Activated B cell treated with CpG ODN at 0.5 μM for 24 hours (primary cell): Measurements from ENCODE around the gene RASSF8. TPM values are rescaled to one million over a fixed set of nuclear protein-coding genes. Genes with fewer than 3 reads are reported as not detected.

Experiments used
- ATAC-seq: fragments of 200-7000 bp; cut with Tn5 transposase; one replicate; pipeline ENCODE4 v1.10.0; 2021; ENCODE audit warnings: low read depth, mild to moderate bottlenecking, moderate library complexity
- CTCF ChIA-PET: fragments of 350-600 bp; sonication (Branson Sonifier 250); formaldehyde crosslinking; loops from one replicate; lab custom pipeline; 2021; ENCODE audit warnings: antibody characterized with exemption; lab: Charles Lee
- POLR2A ChIA-PET: fragments of 350-600 bp; sonication (Branson Sonifier 250); formaldehyde crosslinking; loops from one replicate; lab custom pipeline; 2021; ENCODE audit warnings: antibody characterized with exemption; lab: Charles Lee
- DNase-seq: peaks from one replicate; pipeline ENCODE4 v3.0.0; 2022
- H3K27ac Mint-ChIP-seq: one replicate; pipeline ENCODE4 v1.8.0; 2020; ENCODE audit warnings: mixed read lengths
- H3K27me3 Mint-ChIP-seq: one replicate; pipeline ENCODE4 v1.8.0; 2021; ENCODE audit warnings: mixed read lengths
- H3K36me3 Mint-ChIP-seq: one replicate; pipeline ENCODE4 v1.8.0; 2021; ENCODE audit warnings: low read depth, mixed read lengths
- H3K4me1 Mint-ChIP-seq: one replicate; pipeline ENCODE4 v1.8.0; 2021; ENCODE audit warnings: mixed read lengths
- H3K4me3 Mint-ChIP-seq: one replicate; pipeline ENCODE4 v1.8.0; 2020; ENCODE audit warnings: mild to moderate bottlenecking, mixed read lengths
- H3K9me3 Mint-ChIP-seq: one replicate; pipeline ENCODE4 v1.8.0; 2020; ENCODE audit warnings: mixed read lengths
- intact Hi-C: fragments of 100-400 bp; cut with micrococcal nuclease; formaldehyde crosslinking; loops from one replicate; pipeline ENCODE4 v1.15.1; 2024
- total RNA-seq: library from RNA; stranded (reverse); gene quantifications from 2 replicates; pipeline ENCODE4 v1.2.3, GENCODE V29; 2022
- TF ChIP-seq, protein P1 (sequence below): fragments of 200-600 bp; IDR thresholded peaks from one replicate; pipeline ENCODE4 v1.8.0; 2022; ENCODE audit warnings: antibody characterized with exemption, mild to moderate bottlenecking

The RASSF8 gene
- total RNA-seq, 1 donor from 2014 or later = 0.58 TPM

DNA sequence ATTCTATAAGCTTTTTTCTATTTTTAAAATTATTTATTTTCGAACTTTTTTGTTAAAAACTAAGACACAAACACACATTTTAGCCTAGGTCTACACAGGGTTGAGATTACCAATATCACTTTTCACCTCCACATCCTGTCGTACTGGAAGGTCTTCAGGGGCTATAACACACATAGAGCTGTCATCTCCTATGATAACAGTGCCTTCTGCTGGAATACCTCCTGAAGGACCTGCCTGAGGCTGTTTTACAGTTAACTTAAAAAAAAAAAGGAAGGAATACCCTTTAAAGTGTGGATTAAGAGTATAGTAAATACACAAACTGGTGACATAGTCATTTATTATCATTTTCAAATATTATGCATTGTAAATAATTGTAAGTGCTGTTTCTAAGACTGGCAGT, 43.0 kb downstream of the RASSF8 start:
- ATAC-seq = no peak
- TF ChIP-seq, protein P1, sequence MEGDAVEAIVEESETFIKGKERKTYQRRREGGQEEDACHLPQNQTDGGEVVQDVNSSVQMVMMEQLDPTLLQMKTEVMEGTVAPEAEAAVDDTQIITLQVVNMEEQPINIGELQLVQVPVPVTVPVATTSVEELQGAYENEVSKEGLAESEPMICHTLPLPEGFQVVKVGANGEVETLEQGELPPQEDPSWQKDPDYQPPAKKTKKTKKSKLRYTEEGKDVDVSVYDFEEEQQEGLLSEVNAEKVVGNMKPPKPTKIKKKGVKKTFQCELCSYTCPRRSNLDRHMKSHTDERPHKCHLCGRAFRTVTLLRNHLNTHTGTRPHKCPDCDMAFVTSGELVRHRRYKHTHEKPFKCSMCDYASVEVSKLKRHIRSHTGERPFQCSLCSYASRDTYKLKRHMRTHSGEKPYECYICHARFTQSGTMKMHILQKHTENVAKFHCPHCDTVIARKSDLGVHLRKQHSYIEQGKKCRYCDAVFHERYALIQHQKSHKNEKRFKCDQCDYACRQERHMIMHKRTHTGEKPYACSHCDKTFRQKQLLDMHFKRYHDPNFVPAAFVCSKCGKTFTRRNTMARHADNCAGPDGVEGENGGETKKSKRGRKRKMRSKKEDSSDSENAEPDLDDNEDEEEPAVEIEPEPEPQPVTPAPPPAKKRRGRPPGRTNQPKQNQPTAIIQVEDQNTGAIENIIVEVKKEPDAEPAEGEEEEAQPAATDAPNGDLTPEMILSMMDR = no peak
- no peaks in the 10 kb centered on the region for H3K36me3 Mint-ChIP-seq
- H3K4me1 Mint-ChIP-seq = no peaks in the 10 kb centered on the region
- no peak for DNase-seq
- intact Hi-C loops = no loop called here
- H3K9me3 Mint-ChIP-seq = peaks cover 4% of the 10 kb centered on the region
- no peaks in the 10 kb centered on the region for H3K27me3 Mint-ChIP-seq
- ChIA-PET POLR2A (no interaction called here), CTCF (no interaction called here)
- no peak overlapping the region for H3K27ac Mint-ChIP-seq
- no peak overlapping the region for H3K4me3 Mint-ChIP-seq

DNA sequence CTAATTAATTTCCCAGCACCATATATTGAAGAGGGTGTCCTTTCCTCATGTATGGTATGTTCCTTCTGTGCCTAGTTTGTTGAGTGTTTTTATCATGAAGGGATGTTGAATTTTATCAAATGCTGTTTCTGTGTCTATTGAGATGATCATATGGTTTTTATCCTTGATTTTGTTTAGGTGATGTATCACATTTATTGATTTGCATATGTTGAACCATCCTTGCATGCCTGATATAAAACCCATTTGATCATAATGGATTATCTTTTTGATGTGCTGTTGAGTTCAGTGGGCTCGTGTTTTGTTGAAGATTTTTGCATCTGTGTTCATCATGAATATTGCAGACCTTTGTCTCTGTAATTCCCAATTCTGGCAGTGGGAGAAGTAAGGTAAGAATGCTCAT, 44.6 kb downstream of the RASSF8 start:
- Mint-ChIP-seq H3K27me3 (no peaks in the 10 kb centered on the region), H3K4me3 (no peak overlapping the region), H3K4me1 (no peaks in the 10 kb centered on the region), H3K27ac (no peak overlapping the region), H3K36me3 (no peaks in the 10 kb centered on the region), H3K9me3 (peaks cover 4% of the 10 kb centered on the region)
- POLR2A ChIA-PET = no interaction called here
- DNase-seq (no peak), ATAC-seq (no peak)
- CTCF ChIA-PET = no interaction called here
- intact Hi-C loops = no loop called here
- TF ChIP-seq, protein P1 = no peak

DNA sequence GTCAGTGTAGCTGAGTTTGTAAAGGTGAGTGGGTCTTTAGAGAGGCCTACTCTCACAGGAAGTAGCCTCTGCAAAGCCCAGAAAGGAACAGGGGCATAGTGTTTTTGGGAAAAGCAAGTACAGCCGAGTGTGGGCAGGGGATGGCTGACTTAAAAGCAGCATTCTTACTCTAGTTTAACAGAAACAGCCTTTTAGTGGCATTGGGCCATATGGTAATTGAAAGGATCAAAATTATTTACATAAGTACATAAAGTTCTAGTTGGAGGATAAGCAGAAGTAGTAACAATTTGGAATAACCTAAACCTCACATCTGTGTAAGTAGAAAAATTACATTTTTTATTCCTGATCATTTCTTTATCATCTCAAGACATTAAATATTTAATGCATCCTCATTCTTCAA, 49.1 kb downstream of the RASSF8 start:
- H3K36me3 Mint-ChIP-seq = no peaks in the 10 kb centered on the region
- ChIA-PET POLR2A (no interaction called here), CTCF (no interaction called here)
- H3K27me3 Mint-ChIP-seq = peaks cover 2% of the 10 kb centered on the region
- H3K27ac Mint-ChIP-seq = no peak overlapping the region
- H3K4me3 Mint-ChIP-seq = no peak overlapping the region
- DNase-seq (no peak), ATAC-seq (no peak)
- no peaks in the 10 kb centered on the region for H3K4me1 Mint-ChIP-seq
- TF ChIP-seq, protein P1 = no peak
- intact Hi-C loops = no loop called here
- H3K9me3 Mint-ChIP-seq = peaks cover 4% of the 10 kb centered on the region

DNA sequence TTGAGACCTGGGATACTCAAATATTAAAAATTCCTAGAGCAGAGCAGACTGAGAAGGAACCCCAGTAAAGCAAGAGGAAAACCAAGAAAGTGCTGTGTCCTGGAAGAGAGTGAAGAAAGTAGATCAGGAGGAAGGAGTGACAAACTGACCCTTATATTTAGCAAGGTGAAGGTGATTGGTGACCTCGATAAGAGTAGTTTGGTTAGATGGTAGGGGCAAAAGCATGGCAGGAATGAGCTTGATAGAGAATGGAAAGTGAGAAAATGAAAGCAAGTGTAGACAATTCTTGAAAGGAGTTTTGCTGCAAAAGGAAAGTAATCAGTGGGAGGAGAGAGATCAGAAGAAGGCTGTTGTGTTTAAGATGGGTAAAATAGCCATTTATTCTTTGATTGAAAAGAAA, 51.1 kb downstream of the RASSF8 start:
- intact Hi-C loops = no loop called here
- Mint-ChIP-seq H3K4me3 (no peak overlapping the region), H3K27me3 (peaks cover 2% of the 10 kb centered on the region), H3K4me1 (no peaks in the 10 kb centered on the region), H3K9me3 (no peaks in the 10 kb centered on the region), H3K36me3 (no peaks in the 10 kb centered on the region), H3K27ac (no peak overlapping the region)
- ATAC-seq (no peak), DNase-seq (no peak)
- TF ChIP-seq, protein P1 = no peak
- CTCF ChIA-PET = no interaction called here
- POLR2A ChIA-PET = no interaction called here

DNA sequence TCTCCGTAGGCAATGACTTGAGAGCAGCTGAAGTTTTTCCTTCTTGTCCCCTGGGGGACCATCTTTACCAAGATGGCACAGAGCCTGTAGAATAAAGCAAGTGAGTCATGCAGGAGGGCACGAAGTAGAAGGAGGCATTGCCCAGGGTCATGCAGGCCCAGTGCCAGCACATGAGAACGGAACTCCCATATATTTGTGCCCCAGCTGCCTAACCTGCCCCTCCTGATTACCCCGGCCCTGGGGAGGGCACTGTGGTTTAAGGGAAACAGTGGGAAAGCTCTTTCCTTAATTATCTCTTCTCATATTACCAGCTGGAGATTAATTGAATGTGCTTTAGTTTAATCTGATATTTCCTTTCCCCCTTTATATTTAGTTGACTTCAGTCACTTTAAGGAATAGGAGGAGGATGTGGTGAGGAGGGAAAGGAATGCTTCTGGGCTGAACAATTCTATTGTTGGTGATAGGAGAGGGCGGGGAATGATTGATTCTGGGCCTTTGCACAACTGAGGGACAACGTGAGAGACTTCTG, 51.9 kb downstream of the RASSF8 start:
- intact Hi-C loops = no loop called here
- POLR2A ChIA-PET = no interaction called here
- DNase-seq (no peak), ATAC-seq (no peak)
- Mint-ChIP-seq H3K9me3 (no peaks in the 10 kb centered on the region), H3K27me3 (peaks cover 2% of the 10 kb centered on the region), H3K36me3 (no peaks in the 10 kb centered on the region), H3K4me3 (no peak overlapping the region), H3K4me1 (no peaks in the 10 kb centered on the region), H3K27ac (no peak overlapping the region)
- TF ChIP-seq, protein P1 = no peak
- CTCF ChIA-PET = no interaction called here
